HTERT RPE-1 (cell line): ENCODE measurements around the gene SNCG.
"Not testable (repeated sequence)": the region's sequence is repeated elsewhere in the genome, so short reads cannot be mapped to it uniquely, and the experiment has no call there.

Experiments
- in situ Hi-C: fragments of 300-500 bp; cut with MboI; formaldehyde crosslinking; loops from 4 replicates; pipeline ENCODE4 v1.14.3; 2020; ENCODE audit warnings: low sequenced_read_pairs

Gene SNCG

GRCh38 chr10:86958116-86958900 is at the start of gene SNCG:
Gene SNCG (plus strand): TSS chr10:86958599. CDS start chr10:86958698, 99 bp downstream.
- in situ Hi-C loops, result no loop called here

DNA sequence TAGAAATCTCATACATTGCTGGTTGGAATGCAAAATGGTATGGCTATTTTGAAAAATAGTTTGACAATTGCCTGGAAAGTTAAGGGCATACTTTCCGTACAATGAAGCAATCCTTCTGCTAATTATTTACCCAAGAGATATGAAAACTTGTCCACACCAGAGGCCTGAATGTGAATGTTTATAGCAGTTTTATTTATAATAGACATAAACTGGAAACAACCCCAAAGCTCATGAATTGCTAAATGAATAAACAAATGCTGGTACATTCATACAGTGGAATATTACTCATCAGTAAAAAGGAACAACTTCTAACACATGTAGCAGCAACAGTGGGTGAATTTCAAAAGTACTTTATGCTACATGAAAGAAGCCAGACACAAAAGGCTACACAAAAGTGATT is 43.7 kb upstream of the SNCG start:
- in situ Hi-C loops, result no loop called here

- in situ Hi-C loops, result no loop called here
Observed at GRCh38 chr10:86918022-86918471, 40.4 kb upstream of the SNCG start.

- in situ Hi-C loops, result no loop called here
Observed at GRCh38 chr10:86922553-86922961, 35.8 kb upstream of the SNCG start.

DNA sequence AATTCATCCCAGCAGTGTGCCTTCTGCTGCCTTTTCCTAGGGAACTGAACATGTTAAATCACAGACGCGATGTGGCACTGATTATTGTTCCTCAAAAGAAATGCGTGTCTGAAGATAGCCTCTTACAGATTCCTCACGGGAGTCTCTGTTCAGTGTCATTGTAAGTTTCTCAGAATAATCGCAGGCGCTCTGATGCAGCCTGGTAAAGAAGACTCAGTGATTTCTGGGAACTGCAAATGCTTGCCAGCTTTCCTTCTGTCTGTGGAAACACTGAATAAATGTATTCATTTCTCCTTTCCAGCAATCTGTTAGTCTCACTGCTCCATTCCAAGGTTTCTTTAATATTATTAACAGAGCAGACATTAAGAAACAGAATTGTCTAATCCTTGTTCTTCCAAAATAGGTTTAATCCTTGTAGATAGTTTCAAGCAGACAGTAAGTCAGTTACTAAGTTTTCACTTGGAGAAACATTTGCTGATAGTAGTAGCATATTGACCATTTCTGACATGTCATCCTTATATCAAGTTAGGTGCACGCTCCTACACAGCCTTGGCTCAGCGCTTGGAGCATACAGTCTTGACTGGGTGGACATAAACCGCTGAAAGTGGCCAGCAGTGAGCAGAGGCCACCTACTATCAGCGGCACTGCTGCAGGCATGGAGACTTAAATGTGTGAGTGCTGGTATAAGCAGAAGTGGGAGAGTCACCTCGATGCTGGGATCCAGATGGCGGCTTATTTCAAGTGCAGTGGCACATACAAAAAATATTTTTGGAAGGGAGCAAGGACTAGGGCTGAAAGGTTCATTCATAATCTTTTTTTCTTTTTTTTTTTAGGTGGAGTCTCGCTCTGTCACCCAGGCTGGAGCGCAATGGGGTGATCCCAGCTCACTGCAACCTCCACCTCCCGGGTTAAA is 28.7 kb upstream of the SNCG start:
- in situ Hi-C loops, result no loop called here

DNA sequence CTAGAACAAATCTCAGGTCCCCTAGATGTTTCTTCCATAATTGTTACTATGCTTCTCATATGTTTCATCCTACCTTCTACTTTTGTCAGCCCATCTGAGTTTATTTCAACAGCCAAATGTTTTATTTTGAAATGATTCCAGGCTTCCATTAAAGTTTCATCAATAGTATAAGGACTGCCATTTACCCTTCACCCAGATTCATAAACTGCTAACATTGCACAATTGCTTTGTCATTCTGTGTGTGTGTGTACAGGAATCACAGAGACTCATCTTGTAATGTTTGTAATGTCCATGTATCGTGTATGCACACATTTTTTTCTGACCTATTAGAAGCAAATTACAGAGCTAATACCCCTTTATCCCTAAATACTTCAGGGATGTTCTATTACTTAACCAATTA is 26.5 kb upstream of the SNCG start:
- in situ Hi-C loops, result no loop called here

GRCh38 chr10:86932674-86933073 is 25.7 kb upstream of the SNCG start:
- in situ Hi-C loops, result no loop called here

DNA sequence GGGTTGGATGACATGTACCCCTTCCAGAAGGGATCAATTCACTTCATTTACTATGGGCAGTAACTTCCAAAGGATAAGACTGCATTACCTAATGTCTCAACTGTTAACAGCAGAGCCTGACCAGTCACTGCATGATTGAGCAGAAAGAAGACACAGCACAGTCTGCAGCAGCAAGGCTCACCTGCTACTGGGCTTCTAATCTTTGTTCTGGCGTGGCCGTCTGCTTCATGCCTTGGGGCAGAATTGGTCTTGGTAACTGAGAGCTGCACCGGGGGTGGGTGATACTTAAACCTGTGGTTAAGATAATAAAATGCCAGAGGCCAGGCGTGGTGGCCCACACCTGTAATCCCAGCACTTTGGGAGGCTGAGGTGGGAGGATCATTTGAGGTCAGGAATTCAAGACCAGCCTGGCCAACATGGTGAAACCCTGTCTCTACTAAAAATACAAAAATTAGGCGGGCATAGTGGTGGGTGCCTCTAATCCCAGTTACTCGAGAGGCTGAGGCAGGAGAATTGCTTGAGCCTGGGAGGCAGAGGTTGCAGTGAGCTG is 24.2 kb upstream of the SNCG start:
- in situ Hi-C loops, result not testable (repeated sequence)

DNA sequence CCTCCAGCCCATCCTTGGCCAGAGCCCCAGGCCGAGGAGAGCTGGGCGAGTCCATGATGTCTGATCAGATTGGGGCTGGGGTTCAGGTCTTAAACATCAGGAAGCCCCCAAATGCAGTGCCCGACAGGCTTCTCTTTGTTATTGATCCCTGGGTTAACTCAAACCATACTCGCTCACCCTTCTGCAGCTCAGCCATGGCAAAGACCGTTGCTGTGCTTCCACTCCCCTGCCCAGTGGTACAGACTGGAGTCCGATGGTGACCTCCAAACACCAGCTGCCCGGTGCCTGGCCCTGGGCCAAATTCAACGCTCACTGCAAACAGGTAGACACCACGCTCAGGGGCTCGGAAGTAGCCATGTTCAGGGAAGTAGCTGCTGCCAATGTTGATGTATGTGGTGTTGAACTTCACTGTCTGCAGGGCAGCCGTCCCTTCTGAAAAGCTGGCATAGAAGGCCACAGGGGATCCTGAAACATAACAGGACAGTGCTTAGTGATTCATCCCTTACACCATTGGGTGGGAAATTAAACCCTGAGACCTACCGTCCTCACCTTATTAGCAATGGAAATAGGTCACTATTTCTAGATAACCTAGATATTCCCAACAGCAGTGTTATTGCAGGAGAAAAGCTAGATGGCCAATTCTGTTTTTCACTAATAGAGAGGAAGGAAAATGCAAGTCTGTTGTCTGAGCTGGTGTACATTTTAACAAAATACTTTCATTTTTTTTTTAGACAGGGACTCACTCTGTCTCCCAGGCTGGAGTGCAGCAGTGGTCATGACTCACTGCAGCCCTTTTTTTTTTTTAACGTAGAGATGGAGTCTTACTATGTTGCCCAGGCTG is 21.5 kb upstream of the SNCG start:
- in situ Hi-C loops, result no loop called here

DNA sequence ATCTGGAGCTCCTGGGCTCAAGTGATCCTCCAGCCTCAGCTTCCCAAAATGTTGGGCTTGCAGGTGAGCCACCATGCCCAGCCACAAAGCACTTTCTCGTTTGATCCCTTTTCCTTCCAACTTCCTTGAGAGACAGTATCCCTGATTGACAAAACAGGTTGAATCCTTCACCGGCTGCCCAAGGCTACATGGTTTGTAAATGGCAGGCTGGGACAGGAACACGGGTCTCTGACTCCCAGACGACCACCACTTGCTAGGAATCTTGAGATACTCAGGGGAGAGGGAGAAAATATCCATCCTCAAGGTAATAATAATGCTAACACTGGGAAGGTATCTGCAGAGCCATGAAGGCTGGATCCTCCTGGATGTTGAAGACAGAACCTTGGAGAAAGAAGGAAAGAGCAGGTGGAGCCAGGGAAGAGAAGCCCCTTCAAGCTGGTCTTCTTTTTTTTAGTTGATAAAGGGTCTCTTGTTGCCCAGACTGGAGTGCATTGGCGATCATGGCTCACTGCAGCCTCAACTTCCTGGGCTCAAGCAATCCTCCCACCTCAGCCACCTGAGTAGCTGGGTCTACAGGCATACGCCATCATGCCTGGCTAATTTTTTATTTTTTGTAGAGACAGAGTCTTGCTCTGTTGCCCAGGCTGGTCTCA is 20.8 kb upstream of the SNCG start:
- in situ Hi-C loops, result no loop called here

- in situ Hi-C loops, result no loop called here
Observed at GRCh38 chr10:86938260-86938659, 20.1 kb upstream of the SNCG start.

DNA sequence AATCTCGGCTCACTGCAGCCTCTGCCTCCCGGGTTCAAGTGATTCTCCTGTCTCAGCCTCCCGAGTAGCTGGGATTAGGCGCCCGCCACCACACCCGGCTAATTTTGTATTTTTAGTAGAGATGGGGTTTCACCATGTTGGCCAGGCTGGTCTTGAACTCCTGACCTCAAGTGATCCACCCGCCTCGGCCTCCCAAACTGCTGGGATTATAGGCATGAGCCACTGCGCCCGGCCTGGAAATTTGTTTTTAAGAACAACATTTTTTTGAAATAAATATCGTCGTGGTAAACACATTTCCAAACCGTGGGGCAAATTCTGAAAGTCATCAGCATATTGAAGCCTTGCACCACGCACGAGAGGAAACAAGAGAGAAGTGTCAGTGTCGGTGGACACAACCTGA is 18.3 kb upstream of the SNCG start:
- in situ Hi-C loops, result not testable (repeated sequence)

DNA sequence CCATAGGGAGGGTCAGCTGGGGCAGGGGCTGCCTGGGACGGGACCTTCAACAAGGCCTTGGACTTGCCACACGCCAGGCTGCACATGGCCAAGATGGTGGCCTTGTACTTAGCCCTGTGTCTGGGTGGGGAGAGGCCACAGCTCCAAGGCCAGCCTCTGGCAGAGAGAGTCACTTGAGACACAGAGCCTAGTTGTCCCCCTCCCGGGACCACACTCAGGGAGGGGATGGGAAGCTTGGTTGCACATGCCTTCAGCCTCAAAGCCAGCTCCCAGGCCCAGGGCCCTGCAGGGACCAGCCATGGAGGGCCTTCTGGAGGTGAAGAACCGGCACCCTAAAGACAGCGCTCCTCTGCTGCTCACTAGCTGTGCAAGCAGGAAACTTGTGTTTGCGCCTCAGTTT is 17.7 kb upstream of the SNCG start:
- in situ Hi-C loops, result no loop called here

- in situ Hi-C loops, result no loop called here
Observed at GRCh38 chr10:86941426-86941825, 17.0 kb upstream of the SNCG start.

- in situ Hi-C loops, result no loop called here
Observed at GRCh38 chr10:86941991-86942421, 16.4 kb upstream of the SNCG start.

DNA sequence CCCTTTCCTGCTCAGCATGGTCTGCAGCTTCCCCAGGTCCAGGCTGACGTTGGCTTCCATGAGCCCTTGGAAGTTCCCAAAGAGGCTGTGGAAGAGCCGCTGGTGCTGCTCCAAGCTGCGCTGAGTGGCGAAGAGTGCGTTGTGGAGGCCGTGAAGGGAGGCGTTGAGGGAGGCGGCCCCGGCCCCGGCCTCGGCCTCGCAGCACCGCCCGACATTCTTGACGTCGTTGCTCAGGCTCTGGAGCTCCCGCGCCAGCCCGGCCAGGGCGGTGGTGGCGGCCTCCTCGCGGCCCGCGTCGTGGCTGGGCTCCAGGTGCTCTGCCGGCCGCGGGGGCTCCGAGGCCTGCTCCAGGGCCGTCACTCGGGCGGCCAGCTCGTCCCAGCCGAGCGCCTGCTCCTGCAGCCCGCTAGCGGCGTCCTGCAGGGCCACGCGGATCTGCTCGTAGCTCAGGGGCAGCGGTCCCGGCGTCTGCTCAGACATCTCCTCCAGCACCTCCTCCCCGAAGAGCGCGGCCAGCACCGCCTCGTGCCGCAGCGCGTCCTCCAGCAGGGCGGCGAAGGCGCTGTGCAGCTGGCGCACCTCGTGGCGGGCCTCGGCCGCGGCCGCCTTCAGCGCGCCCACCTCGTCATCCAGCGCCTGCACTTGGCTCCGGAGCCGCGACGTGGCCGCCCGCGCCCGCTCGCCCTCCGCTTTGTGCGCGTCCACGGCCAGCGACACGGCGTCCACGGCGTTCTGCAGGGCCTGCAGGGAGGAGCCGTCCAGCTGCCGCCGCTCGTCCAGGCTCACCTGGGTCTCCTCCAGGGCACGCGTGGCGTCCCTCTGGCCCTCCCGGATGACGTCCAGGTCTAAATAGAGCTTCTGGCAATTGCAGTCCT is 15.7 kb upstream of the SNCG start:
- in situ Hi-C loops, result no loop called here

DNA sequence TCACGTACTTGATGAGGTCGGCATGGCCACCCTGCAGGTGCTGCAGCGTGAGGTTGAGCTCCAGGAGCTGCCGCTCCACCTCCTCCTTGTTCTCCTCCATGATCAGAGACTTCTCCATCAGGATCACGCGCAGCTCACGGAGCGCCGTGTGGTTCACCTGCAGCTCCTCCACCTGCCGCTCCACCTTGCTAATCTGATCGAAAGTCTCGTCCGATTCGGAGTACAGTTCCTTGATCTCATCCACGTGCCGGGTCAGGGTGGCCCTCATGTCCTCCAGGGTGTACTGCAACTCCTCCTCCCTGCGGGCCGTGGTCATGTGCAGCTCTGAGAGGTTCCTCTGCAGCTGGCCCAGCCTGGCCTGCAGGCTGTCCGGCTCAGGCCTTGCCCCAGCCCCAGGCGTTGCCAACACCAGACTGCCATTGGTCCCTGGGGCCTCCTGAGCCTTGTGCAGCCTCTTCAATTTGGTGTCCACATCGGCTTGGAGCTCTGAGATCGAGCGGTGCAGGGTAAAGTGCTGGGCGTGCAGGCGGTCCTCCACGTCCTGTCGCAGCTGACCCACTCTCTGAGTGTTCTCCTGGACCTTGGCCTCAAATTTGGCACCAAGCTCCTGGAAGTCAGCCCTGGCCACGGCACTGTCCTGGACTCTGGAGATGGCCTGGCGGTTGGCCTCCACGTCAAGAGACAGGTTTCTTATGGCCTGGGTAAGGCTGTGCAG is 14.9 kb upstream of the SNCG start:
- in situ Hi-C loops, result no loop called here

GRCh38 chr10:86944031-86944419 is 14.4 kb upstream of the SNCG start:
- in situ Hi-C loops, result no loop called here

- in situ Hi-C loops, result no loop called here
Observed at GRCh38 chr10:86944471-86944870, 13.9 kb upstream of the SNCG start.
